Type B pancreatic cell (in vitro differentiated cells): ENCODE data around the gene PRR5. TPM values are rescaled to one million over a fixed set of nuclear protein-coding genes. Genes with fewer than 3 reads are reported as not detected.
A peak's percentile ranks its signal among the peaks of the same experiment; 100 is the strongest.

Experiments
- DNase-seq: peaks from one replicate; pipeline ENCODE4 v3.0.0; 2021; ENCODE audit warnings: mixed read lengths; ENCODE audit not compliant: unreplicated experiment; ENCODE audit errors: extremely low spot score
- H3K27ac Mint-ChIP-seq: 2 replicates; pipeline ENCODE4 v1.8.0; 2021; ENCODE audit warnings: mild to moderate bottlenecking, mixed read lengths
- H3K27me3 Mint-ChIP-seq: 2 replicates; pipeline ENCODE4 v1.8.0; 2021; ENCODE audit warnings: mixed read lengths
- H3K36me3 Mint-ChIP-seq: 2 replicates; pipeline ENCODE4 v1.8.0; 2021; ENCODE audit warnings: mixed read lengths
- H3K4me1 Mint-ChIP-seq: one replicate; pipeline ENCODE4 v1.8.0; 2021; ENCODE audit warnings: mixed read lengths; ENCODE audit not compliant: unreplicated experiment
- H3K4me3 Mint-ChIP-seq: 2 replicates; pipeline ENCODE4 v1.8.0; 2021; ENCODE audit warnings: mild to moderate bottlenecking, mixed read lengths
- H3K9me3 Mint-ChIP-seq: 2 replicates; pipeline ENCODE4 v1.8.0; 2021; ENCODE audit warnings: mixed read lengths
- total RNA-seq: library from RNA; stranded (reverse); gene quantifications from 2 replicates; pipeline ENCODE4 v1.2.1, GENCODE V29; 2021; ENCODE audit warnings: low replicate concordance
- TF ChIP-seq, protein P1 (sequence below): fragments of 200-600 bp; sonication (generic); conservative IDR thresholded peaks from 2 replicates; pipeline ENCODE4 v1.5.0; 2021; ENCODE audit warnings: antibody characterized with exemption, mild to moderate bottlenecking

Gene PRR5
- total RNA-seq, 1 donor from 2014 or later, result 21.2 TPM

DNA sequence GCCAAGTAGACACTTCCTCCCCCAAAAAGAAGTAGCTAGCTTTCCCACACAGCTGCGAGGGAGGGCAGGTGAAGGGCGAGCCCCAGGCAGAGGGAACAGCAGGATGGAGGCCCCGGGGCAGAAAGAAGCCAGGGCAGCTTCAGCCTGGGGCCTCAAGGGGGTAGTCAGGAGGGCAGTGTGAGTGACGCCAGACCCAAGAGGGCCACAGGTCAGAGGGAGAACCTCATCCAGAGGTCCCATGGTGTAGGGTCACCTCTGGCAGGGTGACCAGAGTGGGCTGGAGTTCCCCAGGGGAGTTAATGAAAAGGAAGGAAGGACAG, 9.2 kb downstream of the PRR5 start:
- Mint-ChIP-seq H3K27ac (peak overlapping the region; percentile 80), H3K9me3 (no peaks in the 10 kb centered on the region), H3K4me1 (peaks cover 8% of the 10 kb centered on the region), H3K36me3 (no peaks in the 10 kb centered on the region), H3K27me3 (no peaks in the 10 kb centered on the region), H3K4me3 (no peak overlapping the region)
- TF ChIP-seq, protein P1, sequence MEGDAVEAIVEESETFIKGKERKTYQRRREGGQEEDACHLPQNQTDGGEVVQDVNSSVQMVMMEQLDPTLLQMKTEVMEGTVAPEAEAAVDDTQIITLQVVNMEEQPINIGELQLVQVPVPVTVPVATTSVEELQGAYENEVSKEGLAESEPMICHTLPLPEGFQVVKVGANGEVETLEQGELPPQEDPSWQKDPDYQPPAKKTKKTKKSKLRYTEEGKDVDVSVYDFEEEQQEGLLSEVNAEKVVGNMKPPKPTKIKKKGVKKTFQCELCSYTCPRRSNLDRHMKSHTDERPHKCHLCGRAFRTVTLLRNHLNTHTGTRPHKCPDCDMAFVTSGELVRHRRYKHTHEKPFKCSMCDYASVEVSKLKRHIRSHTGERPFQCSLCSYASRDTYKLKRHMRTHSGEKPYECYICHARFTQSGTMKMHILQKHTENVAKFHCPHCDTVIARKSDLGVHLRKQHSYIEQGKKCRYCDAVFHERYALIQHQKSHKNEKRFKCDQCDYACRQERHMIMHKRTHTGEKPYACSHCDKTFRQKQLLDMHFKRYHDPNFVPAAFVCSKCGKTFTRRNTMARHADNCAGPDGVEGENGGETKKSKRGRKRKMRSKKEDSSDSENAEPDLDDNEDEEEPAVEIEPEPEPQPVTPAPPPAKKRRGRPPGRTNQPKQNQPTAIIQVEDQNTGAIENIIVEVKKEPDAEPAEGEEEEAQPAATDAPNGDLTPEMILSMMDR, result no peak
- DNase-seq, result no peak

DNA sequence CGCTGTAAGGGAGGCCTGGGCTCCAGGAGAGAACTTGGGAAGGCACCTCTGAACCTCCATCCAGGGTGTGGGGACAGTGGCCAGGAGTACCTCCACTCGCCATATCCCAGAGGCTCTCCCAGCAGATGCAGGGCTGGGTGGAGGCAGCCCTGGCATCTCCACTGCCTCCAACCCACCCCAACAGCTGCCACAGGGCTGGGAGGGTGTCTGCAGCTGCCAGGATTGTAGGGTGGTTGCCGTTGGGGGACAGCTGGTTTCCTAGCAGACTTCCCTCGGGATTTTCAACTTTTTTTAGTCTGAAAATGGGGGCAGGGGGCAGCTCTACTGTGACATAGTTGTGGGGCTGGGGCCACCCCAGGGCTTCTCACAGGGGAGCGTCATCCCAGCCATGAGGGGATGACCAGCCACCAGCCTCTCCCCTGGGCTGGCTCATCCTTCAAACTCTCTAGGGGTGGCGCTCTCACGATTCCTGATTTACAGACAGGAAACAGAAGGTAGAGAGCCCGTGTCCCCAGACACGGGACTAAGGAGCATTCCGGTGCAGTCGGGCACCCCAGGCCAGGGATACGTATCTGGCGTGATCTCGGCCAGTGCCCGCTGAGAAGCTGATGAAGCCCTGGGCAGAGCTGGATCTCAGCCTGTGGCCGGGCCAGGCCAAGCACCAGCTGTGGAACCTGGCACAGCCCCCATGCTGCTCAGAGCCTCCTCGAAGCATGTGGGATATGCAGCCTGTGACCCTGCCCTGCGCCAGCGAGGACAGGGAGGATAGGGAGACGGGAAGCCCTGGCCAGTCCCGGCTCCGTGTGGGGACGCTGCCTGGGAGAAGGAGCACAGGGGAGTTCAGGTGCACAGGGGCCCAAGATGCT, 9.9 kb downstream of the PRR5 start:
- Mint-ChIP-seq H3K4me1 (peaks cover 5% of the 10 kb centered on the region), H3K36me3 (no peaks in the 10 kb centered on the region), H3K27ac (no peak overlapping the region), H3K27me3 (no peaks in the 10 kb centered on the region), H3K4me3 (no peak overlapping the region), H3K9me3 (no peaks in the 10 kb centered on the region)
- no peak for DNase-seq
- TF ChIP-seq, protein P1, result no peak

DNA sequence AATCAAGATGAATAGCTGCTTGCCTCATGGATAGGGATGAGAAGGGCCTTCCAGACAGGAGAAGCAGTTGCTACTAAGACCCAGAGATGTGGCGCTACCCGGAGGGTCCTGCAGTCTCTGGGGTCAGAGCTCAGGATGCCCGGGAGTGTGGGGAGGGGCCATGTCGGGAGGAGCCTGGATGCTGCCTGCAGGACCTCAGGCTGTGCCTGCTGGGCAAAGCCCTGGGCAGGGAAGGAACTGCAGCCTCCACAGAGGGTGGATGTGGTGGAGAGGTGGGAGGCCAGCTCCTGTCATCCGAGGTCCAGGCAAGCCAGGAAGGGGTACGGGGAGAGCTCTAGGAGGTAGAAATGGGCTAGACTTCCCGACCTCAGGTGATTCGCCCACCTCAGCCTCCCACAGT, 11.0 kb downstream of the PRR5 start:
- H3K4me3 Mint-ChIP-seq, result no peak overlapping the region
- TF ChIP-seq, protein P1, result no peak
- H3K36me3 Mint-ChIP-seq, result no peaks in the 10 kb centered on the region
- H3K9me3 Mint-ChIP-seq, result no peaks in the 10 kb centered on the region
- DNase-seq, result no peak
- H3K27ac Mint-ChIP-seq, result no peak overlapping the region
- H3K27me3 Mint-ChIP-seq, result no peaks in the 10 kb centered on the region
- H3K4me1 Mint-ChIP-seq, result peaks cover 5% of the 10 kb centered on the region

DNA sequence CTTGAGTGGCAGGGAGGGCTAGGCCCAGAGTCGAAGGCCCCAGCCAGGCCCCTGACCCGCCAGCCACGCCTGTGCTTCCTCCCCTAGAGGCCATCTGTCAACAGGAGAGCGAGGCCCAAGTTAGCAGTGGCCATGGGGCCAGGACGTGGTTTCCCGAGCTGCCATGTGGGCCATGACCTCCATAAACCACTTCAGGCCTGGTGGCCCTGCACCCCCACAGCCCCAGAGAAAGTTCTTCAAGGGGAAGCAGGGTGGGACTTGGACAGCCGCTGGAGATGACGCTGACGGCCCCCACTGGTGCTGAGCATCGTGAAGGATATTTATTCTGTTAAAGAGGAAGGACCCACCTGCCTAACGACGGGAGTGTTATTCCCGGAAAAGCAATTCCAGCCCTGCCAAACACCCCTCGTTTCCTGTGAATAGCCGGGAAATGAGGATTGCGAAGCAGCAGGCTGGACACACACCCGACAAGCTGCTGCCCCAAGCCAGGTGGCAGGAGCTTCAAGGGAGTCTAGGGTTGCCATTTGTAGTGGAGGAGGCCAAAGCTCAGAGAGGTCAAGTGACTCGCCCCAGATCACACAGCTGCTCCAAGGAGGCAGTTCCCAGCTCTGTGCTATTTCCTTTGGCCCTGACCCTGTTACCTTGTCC, 12.8 kb downstream of the PRR5 start:
- peaks cover 11% of the 10 kb centered on the region for H3K4me1 Mint-ChIP-seq

GRCh38 chr22:44718418-44718817, 16.4 kb downstream of the PRR5 start:
- TF ChIP-seq, protein P1, result no peak
- Mint-ChIP-seq H3K9me3 (no peaks in the 10 kb centered on the region), H3K4me1 (peaks cover 14% of the 10 kb centered on the region), H3K27ac (no peak overlapping the region), H3K27me3 (no peaks in the 10 kb centered on the region), H3K4me3 (no peak overlapping the region), H3K36me3 (no peaks in the 10 kb centered on the region)
- no peak for DNase-seq

More for the DNA sequence above, 12.8 kb downstream of the PRR5 start:
- TF ChIP-seq, protein P1, result no peak
- H3K36me3 Mint-ChIP-seq, result no peaks in the 10 kb centered on the region
- H3K9me3 Mint-ChIP-seq, result no peaks in the 10 kb centered on the region
- no peak for DNase-seq
- H3K27ac Mint-ChIP-seq, result no peak overlapping the region
- no peaks in the 10 kb centered on the region for H3K27me3 Mint-ChIP-seq
- H3K4me3 Mint-ChIP-seq, result no peak overlapping the region
